Sigmoid colon (tissue), 7 donors: Measurements from ENCODE around the gene MYO1A. TPM values are rescaled to one million over a fixed set of nuclear protein-coding genes. Genes with fewer than 3 reads are reported as not detected.

Source experiments
- DNase-seq: peaks from one replicate; pipeline ENCODE4 v3.0.0-alpha.2; 2019
- H3K27ac ChIP-seq, 4 donors: fragments of 200-600 bp; sonication (generic); one replicate each; pipeline ENCODE4 v1.5.1; 2016 to 2019; ENCODE audit warnings: mild to moderate bottlenecking in 1 of 4
- H3K27me3 ChIP-seq, 3 donors: fragments of 200-600 bp; sonication (generic); one replicate each; pipeline ENCODE4 v1.5.1; 2019; ENCODE audit warnings: mild to moderate bottlenecking in 1 of 3
- H3K36me3 ChIP-seq, 4 donors: fragments of 200-600 bp; sonication (generic); one replicate each; pipeline ENCODE4 v1.5.1; 2016 to 2019
- H3K4me1 ChIP-seq, 4 donors: fragments of 200-600 bp; sonication (generic); one replicate each; pipeline ENCODE4 v1.5.1; 2017 to 2019
- H3K4me3 ChIP-seq, 4 donors: fragments of 200-600 bp; sonication (generic); one replicate each; pipeline ENCODE4 v1.5.1; 2017 to 2019; ENCODE audit warnings: mild to moderate bottlenecking in 2 of 4, moderate library complexity in 1 of 4
- H3K9me3 ChIP-seq, 4 donors: fragments of 200-600 bp in 3 of 4; sonication (generic) in 3 of 4; one replicate each; pipeline versions ENCODE4 v1.5.1 to v1.6.1; 2013 to 2019
- CTCF ChIP-seq, 4 experiments: fragments of 450-650 bp in 3 of 4; fragments of 200-600 bp in 1 of 4; IDR thresholded peaks; one replicate each; pipeline ENCODE4 v1.5.1; 2016 to 2019; ENCODE audit warnings: antibody characterized with exemption in 4 of 4, mild to moderate bottlenecking in 3 of 4, moderate library complexity in 2 of 4
- EP300 ChIP-seq, 4 donors: sonication (generic); formaldehyde crosslinking; IDR thresholded peaks; one replicate each; pipeline ENCODE4 v1.6.1; 2017; ENCODE audit warnings: antibody characterized with exemption in 4 of 4
- POLR2A ChIP-seq, 2 donors: fragments of 450-650 bp; IDR thresholded peaks; one replicate each; pipeline ENCODE4 v1.6.1; 2016; ENCODE audit warnings: antibody characterized with exemption in 2 of 2, mild to moderate bottlenecking in 2 of 2, moderate library complexity in 2 of 2
- POLR2AphosphoS5 ChIP-seq, 4 donors: sonication (generic); formaldehyde crosslinking; IDR thresholded peaks; one replicate each; pipeline ENCODE4 v1.6.1; 2017; ENCODE audit warnings: antibody characterized with exemption in 4 of 4
- WGBS, 2 donors: extraction: QIAGEN DNeasy Blood & Tissue Kit; methylation state at CpG; one replicate each; pipeline ENCODE4 v1.1.7; 2013; 5-methylcytosine and 5-hydroxymethylcytosine counted together
- intact Hi-C: fragments of 100-400 bp; cut with DNase I; formaldehyde crosslinking; loops from one replicate; pipeline ENCODE4 v1.15.1; 2023
- polyA plus RNA-seq, 3 donors: library from polyadenylated mRNA; stranded (reverse); fragments of 200-250 nt; gene quantifications; one replicate each; pipeline ENCODE4 v1.2.3, GENCODE V29; 2013
- total RNA-seq, 4 donors: library from RNA; depleted of rRNA; stranded (reverse); fragments of >200 nt; gene quantifications; one replicate each; pipeline ENCODE4 v1.1.0, GENCODE V29; 2016
- donor health status: healthy with polysubstance abuse.
- donor health status: Bipolar disorder and iron deficiency.
- donor health status: healthy.

The MYO1A gene
- total and polyA plus RNA-seq, 7 donors, result 0.71 to 112 (median 7.2) TPM

GRCh38 chr12:56993346-56993745, 56.6 kb downstream of the MYO1A start:
- Histone ChIP-seq H3K4me1 (no peaks in the 10 kb centered on the region), H3K36me3 (peaks cover 0 to 12% (median 2%) of the 10 kb centered on the region in 4 donors), H3K9me3 (no peaks in the 10 kb centered on the region), H3K27me3 (no peaks in the 10 kb centered on the region), H3K27ac (no peak overlapping the region), H3K4me3 (no peak overlapping the region)
- DNase-seq, result no peak
- intact Hi-C loops, result no loop called here
- TF ChIP-seq POLR2A (IDR thresholded peaks at IDR 0.05), result no peak
- TF ChIP-seq POLR2AphosphoS5 (IDR thresholded peaks at IDR 0.05), result no peak
- TF ChIP-seq EP300 (IDR thresholded peaks at IDR 0.05), result no peak
- TF ChIP-seq CTCF (IDR thresholded peaks at IDR 0.05), result no peak
- 68 to 71% methylated on average over 10 of the region's 10 CpGs for WGBS, 2 donors

- Histone ChIP-seq H3K27ac (peak overlapping the region in 2 of 4 donors; percentile 19 to 53), H3K36me3 (peaks cover 0 to 10% (median 2%) of the 10 kb centered on the region in 4 donors), H3K9me3 (no peaks in the 10 kb centered on the region), H3K4me1 (peaks cover 0 to 10% (median 4%) of the 10 kb centered on the region in 4 donors), H3K27me3 (no peaks in the 10 kb centered on the region), H3K4me3 (no peak overlapping the region)
- peak; percentile 78 for DNase-seq
- intact Hi-C loops, result no loop called here
- 61 to 65% methylated on average over 8 of the region's 8 CpGs for WGBS, 2 donors
- TF ChIP-seq POLR2AphosphoS5 (IDR thresholded peaks at IDR 0.05) (no peak), CTCF (IDR thresholded peaks at IDR 0.05) (no peak), POLR2A (IDR thresholded peaks at IDR 0.05) (no peak), EP300 (IDR thresholded peaks at IDR 0.05) (no peak)
Measured at GRCh38 chr12:56991319-56992246, 58.3 kb downstream of the MYO1A start.

GRCh38 chr12:56990648-56991318, 59.1 kb downstream of the MYO1A start:
- Histone ChIP-seq H3K36me3 (peaks cover 0 to 10% (median 2%) of the 10 kb centered on the region in 4 donors), H3K4me1 (peaks cover 0 to 10% (median 4%) of the 10 kb centered on the region in 4 donors), H3K27me3 (no peaks in the 10 kb centered on the region), H3K9me3 (no peaks in the 10 kb centered on the region), H3K27ac (peak overlapping the region in 2 of 4 donors; percentile 18 to 53), H3K4me3 (no peak overlapping the region)
- intact Hi-C loops, result no loop called here
- TF ChIP-seq POLR2A (IDR thresholded peaks at IDR 0.05) (no peak), EP300 (IDR thresholded peaks at IDR 0.05) (no peak), CTCF (IDR thresholded peaks at IDR 0.05) (no peak), POLR2AphosphoS5 (IDR thresholded peaks at IDR 0.05) (no peak)
- 41 to 53% methylated on average over 7 of the region's 7 CpGs for WGBS, 2 donors
- DNase-seq, result no peak

- 83 to 84% methylated on average over 7 of the region's 7 CpGs for WGBS, 2 donors
- no peak for TF ChIP-seq POLR2AphosphoS5 (IDR thresholded peaks at IDR 0.05)
- no peak for TF ChIP-seq CTCF (IDR thresholded peaks at IDR 0.05)
- no peak for TF ChIP-seq EP300 (IDR thresholded peaks at IDR 0.05)
- TF ChIP-seq POLR2A (IDR thresholded peaks at IDR 0.05), result no peak
- Histone ChIP-seq H3K9me3 (no peaks in the 10 kb centered on the region), H3K4me3 (no peak overlapping the region), H3K27ac (no peak overlapping the region), H3K27me3 (no peaks in the 10 kb centered on the region), H3K36me3 (peaks cover 0 to 2% (median 0%) of the 10 kb centered on the region in 4 donors), H3K4me1 (peaks cover 0 to 10% (median 4%) of the 10 kb centered on the region in 4 donors)
- no peak for DNase-seq
- intact Hi-C loops, result no loop called here
Measured at GRCh38 chr12:56989861-56990610, 59.9 kb downstream of the MYO1A start.
